ENCODE results near the gene MEGF9.
A peak's percentile ranks its signal among the peaks of the same experiment; 100 is the strongest.
"Not testable (repeated sequence)": the region's sequence is repeated elsewhere in the genome, so short reads cannot be mapped to it uniquely, and the experiment has no call there.

MEGF9 gene

DNA sequence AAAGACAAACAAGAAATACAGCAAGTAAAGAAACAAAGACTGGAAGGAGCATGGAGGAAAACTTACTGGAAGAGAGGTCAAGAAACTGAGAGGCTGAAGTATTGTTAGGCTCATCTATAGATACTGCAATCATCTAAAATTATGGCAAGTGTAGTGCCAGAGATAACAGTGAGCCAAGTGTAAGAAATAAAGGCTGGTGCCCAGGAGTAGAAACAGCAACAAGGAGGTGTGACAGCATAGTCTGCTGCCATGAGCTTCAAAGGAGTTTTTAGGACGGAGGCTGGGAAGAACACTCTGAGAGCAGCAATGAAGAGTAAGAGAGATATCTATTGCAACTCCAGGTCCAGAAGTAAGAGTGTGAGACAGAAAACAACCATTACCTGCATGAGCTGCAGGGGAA is 60.5 kb downstream of the MEGF9 start:
- DNase-seq, result no peak

DNA sequence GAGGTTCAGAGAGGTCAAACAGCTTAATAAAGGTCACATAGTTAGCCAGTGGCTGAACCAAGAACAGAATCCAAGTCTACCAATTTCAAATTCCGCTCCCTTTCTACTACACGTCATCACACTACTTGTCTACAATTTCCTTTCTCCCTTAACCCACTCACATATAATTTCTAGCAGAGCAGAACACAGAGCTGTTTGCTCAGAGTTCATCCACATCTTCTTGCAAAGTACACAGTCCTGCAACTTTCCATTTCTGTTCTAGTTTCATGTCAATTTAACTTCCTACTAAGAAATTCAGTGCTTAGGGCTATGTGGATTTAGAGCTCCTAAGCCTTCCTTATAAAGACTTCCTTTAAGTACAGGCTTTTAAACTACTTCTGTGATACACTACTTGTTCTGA is 61.3 kb downstream of the MEGF9 start:
- DNase-seq, result no peak

DNA sequence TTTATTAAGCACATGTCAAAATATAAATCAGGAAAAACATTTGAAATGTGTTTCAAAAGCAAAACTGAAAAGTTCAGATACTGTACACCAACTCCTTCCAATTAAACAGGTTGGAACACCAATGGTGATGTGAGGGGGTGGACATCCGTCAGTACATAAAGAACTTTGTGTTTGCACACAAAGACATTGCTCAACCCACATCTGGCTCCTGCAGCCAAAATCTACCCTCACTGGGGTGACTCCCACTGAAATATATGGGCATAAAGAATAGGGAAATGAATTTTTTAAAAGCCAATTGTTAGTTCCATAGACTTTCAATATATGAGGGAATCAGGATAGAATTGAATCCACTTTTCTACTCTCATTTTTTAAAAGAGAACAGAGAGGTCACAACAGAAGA is 63.9 kb downstream of the MEGF9 start:
- DNase-seq, result no peak

DNA sequence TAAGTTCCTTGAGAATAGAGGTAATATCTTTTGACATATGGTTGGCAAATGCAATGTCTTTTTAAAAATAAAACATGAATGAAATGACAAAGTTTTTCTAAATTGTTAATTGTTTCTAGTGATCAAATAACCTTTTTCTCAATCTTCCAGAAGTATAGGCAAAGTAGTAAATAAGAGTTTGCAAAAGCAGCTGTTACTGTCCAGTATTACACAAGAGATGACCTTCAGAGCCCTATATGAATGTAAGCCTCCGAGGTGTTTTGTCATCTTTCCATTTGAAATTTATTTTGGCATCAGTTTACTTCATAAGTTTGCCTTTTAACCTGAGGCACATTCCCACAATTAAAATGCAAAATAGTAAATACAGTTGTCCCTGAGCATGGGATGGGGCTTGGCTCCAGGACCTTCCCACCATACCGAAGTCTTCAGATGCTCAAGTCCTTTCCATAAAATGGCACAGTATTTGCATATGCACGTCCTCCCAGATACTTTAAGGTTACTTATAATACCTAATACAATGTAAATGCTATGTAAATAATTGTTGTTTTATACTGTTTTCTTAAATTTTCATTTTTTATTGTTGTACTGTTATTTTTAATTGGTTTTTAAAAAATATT is 65.6 kb downstream of the MEGF9 start:
- no peak for DNase-seq

- DNase-seq, result no peak
Measured at GRCh38 chr9:120646948-120647347, 67.3 kb downstream of the MEGF9 start.

- DNase-seq, result no peak
Measured at GRCh38 chr9:120645760-120646159, 68.5 kb downstream of the MEGF9 start.

DNA sequence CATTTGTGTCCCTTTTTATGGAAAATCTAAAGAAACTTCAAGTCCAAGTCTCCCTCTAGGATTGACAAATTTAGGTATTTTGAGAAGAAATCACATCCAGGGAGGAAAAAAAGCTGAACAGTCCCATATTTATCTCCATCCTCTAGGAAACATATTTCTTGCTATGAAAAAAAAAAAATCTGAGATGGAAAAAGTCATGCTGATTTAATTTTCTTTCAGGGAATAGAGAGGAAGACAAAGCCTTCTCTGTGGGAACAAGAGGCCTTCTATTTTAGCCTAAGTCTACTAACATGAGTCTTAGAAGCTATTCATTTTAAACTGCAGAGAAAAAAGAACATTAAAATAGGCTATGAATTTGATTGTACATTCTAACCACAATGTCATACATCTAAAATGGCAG is 71.2 kb downstream of the MEGF9 start:
- no peak for DNase-seq

DNA sequence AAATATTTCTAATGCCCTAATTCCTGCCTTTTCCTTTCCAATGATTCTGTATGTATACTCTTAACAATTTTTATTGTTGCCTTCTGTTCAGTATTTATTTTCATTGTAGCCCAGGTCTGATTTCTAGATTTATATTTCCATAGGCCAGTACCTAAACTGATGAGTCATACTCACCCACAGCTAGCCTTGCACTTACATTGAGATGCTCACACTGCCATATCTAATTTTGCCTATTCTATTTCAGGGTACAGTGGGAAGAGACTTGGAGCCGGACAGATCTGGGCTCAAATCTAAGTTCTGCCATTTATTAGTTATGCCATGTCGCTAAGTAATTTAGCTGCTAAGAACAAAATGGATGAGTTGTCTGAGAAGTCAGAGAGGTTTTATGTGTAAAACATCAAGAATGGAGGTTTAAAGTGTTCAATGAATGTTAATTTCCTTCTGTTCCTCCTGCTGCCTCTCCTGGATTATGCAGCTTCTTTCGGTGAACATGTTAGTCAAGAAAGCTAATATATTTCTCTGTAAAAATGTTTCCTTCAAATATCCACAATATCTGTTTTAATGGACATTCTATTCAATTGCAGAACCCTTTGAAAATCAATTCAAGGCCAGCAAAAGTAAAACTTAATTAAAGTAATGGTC is 72.0 kb downstream of the MEGF9 start:
- DNase-seq, result no peak

DNA sequence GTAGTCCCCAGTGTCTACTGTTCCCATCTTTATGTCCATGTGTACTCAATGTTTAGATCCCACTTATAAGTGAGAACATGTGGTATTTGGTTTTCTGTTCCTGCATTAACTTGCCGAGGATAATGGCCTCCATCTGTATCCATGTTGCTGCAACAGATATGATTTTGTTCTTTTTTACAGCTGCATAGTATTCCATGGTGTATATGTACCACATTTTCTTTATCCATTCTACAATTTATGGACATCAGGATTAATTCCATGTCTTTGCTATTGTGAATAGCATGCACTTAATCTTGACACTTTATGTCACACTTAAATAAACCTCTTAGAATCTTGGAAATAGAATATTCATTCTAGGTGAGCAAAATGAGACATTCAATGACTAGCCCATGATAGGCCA is 73.4 kb downstream of the MEGF9 start:
- not testable (repeated sequence) for DNase-seq

- no peak for DNase-seq
Measured at GRCh38 chr9:120640380-120640779, 73.9 kb downstream of the MEGF9 start.

DNA sequence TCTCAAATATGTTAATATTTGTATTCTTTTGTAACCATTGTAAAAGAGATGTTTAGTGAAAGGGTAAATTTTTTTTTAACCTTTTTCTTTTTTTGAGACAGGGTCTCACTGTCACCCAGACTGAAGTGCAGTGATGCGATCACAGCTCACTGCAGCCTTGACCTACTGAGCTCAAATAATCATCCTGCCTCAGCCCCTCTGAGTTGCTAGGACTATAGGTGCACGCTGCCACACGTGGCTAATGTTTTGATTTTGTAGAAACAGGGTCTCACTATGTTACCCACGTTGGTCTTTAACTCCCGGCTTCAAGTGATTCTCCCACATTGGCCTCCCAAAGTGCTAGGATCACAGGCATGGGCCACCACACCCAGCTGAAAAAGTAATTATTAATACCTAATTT is 76.4 kb downstream of the MEGF9 start:
- no peak for DNase-seq

GRCh38 chr9:120636194-120636957 is 77.9 kb downstream of the MEGF9 start:
- no peak for DNase-seq

- no peak for DNase-seq
Measured at GRCh38 chr9:120635011-120635410, 79.3 kb downstream of the MEGF9 start.

DNA sequence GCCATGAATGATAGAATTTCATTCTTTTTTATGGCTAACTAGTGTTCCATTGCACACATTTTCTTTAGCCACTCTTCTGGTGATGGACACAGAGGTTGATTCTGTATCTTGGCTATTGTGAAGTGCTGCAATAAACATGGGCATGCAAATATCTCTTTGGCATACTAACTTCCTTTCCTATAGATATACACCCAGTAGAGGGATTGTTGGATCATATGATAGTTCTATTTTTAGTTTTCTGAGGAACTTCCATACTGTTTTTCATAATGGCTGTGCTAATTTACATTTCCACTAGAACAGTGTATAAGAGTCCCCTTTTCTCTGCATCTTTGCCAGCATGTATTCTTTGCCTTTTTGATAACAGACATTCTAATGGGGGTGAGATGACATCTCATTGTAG is 83.9 kb downstream of the MEGF9 start:
- no peak for DNase-seq

GRCh38 chr9:120628925-120629497 is 85.3 kb downstream of the MEGF9 start:
- DNase-seq, result not testable (repeated sequence)

DNA sequence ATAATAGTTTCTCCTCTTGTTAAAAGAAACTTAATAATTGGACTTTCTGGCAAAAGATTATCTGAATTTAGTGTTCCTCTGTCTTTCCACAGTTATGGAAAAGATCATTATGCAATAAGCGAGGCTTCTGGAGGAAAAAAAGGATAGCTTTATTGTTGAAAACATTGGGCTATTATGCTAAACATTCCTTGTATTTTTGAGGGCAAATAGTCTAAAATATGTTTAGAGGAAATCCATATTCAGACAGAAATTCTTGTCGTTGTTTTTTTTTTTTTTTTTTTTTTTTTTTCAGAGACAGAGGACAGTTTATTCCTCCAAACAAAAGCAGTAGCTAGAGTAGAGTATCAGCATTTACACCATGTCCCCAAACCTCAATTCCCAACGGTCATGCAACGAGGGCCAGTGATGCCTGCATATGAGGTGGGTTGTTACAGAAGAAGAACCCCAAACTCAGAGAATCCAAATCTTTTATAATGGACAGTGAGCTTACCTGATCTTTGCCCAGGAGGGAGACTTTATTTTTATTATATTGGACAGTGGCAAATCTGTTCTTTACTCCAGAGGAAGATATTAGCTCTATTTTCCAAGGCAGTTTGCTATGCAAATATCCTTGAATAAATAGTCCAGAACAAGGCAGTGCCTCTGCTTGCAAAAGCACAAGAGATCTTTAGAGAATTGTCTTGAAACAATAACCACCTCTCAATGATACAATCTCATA is 85.9 kb downstream of the MEGF9 start:
- DNase-seq, result no peak

GRCh38 chr9:120627073-120627472 is 87.2 kb downstream of the MEGF9 start:
- DNase-seq, result no peak

GRCh38 chr9:120626512-120626911 is 87.8 kb downstream of the MEGF9 start:
- no peak for DNase-seq

DNA sequence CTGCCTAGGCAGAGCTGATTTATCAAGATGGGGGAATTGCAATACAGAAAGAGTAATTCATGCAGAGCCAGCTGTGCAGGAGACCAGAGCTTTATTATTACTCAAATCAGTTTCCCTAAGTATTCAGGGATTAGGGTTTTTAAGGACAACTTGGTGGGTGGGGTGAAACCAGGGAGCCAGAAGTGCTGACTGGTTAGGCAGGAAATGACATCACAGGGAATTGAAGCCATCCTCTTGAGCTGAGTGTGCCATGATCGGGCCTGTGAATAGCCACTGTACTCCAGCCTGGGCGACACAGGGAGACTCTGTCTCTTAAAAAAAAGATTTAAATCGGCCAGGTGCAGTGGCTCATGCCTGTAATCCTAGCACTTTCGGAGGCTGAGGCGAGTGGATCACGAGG is 89.0 kb downstream of the MEGF9 start:
- no peak for DNase-seq

GRCh38 chr9:120622790-120623189 is 91.5 kb downstream of the MEGF9 start:
- DNase-seq, result no peak

DNA sequence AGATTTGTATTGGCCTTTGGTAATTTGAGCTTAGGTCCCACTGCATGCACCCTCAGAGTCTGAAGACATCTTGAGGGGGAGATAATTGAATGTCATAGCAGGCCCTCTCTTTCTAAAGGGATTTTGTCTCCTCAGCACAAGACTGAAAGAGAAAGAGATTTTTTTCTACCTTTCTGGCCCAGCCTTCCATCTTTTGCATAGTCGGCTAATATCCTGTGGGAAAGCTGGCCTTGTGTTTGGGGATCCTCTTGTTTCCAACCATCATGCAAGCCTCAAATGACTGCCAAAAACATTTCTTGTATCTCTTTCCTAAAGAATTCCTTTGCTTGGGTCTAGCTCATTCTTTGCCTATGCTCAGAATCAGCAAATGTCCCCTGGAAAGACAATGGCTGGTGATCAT is 92.3 kb downstream of the MEGF9 start:
- DNase-seq, result no peak

DNA sequence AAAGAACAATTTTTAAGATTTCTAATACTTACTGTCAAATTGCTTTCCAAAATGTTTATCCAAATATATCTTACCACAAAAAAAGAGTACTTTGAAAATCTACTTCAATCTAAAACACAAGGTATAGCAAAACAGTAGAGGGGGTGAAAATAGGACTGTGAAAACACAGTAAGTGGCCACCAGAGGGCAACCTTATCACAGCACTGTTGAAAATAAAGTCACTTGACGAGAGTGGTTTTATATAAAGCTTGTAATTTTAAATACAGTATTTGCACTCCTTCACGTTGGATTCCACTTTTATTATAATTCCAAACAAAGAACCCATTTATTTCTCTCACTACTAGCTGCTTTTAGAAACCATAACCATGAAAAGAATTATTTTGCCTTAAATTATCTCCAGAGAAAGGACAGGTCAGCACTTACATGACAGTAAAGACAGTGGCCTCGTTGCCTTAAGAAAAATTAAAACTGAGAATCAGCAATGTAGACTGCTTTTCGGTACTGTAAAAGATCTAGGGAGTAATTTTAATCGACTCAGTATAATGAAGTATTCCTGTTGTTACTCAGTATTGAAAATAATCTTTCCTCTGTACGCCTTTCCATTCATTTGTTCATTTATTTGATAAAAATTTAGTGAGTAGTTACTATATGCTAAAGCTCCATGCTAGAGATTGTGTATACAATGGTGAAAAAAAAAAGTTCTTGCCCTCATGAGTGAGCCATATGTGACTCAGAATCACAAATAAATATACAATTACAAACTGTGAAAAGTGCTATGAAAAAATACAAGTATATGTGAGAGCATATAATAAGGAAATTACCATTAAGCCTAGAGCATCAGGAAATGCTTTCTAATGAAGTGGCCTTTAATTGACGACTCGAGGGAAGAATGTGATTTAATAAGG is 94.3 kb downstream of the MEGF9 start:
- DNase-seq, result peak; percentile 63

All from stimulated activated CD8-positive, alpha-beta memory T cell treated with anti-CD3 and anti-CD28 coated beads, Interleukin-4, amount 100 ng/mL, for 48 hours (primary cell).